ENCODE measurements around the gene KCNMA1. TPM values are rescaled to one million over a fixed set of nuclear protein-coding genes. Genes with fewer than 3 reads are reported as not detected.

KCNMA1 gene
- total RNA-seq, 2 donors from 2014 or later = 29.1 to 37.9 TPM

GRCh38 chr10:77431980-77432797, 205.4 kb downstream of the KCNMA1 start:
- no peaks in the 10 kb centered on the region for H3K36me3 ChIP-seq
- no peak overlapping the region for H3K27ac ChIP-seq
- H3K27me3 ChIP-seq (replicated peaks; ENCODE audit: insufficient read depth) = no peaks in the 10 kb centered on the region
- TF ChIP-seq POLR2A (IDR thresholded peaks at IDR 0.05) (no peak), POLR2AphosphoS5 (IDR thresholded peaks at IDR 0.05) (no peak)
- H3K4me1 ChIP-seq (replicated peaks) = no peaks in the 10 kb centered on the region
- intact Hi-C loops (cut with DNase I) = no loop called here
- no peak overlapping the region for H3K4me3 ChIP-seq
- DNase-seq (ENCODE audit: low spot score) = no peak
- 90% methylated on average over 4 of the region's 4 CpGs for WGBS
- H3K9me3 ChIP-seq = no peaks in the 10 kb centered on the region

- TF ChIP-seq CTCF (IDR thresholded peaks at IDR 0.05) = no peak
- TF ChIP-seq POLR2AphosphoS5 (IDR thresholded peaks at IDR 0.05) = peak; percentile 82
- Histone ChIP-seq H3K4me1 (replicated peaks) (no peaks in the 10 kb centered on the region), H3K27ac (no peak overlapping the region), H3K36me3 (no peaks in the 10 kb centered on the region), H3K27me3 (replicated peaks; ENCODE audit: insufficient read depth) (no peaks in the 10 kb centered on the region), H3K9me3 (no peaks in the 10 kb centered on the region), H3K4me3 (no peak overlapping the region)
- intact Hi-C loops (cut with DNase I) = no loop called here
- DNase-seq (ENCODE audit: low spot score) = peak; percentile 46
Observed at GRCh38 chr10:77431209-77431611, 206.4 kb downstream of the KCNMA1 start.

GRCh38 chr10:77430530-77430929, 207.1 kb downstream of the KCNMA1 start:
- H3K9me3 ChIP-seq = no peaks in the 10 kb centered on the region
- H3K27me3 ChIP-seq (replicated peaks; ENCODE audit: insufficient read depth) = no peaks in the 10 kb centered on the region
- TF ChIP-seq POLR2A (IDR thresholded peaks at IDR 0.05) = no peak
- TF ChIP-seq CTCF (IDR thresholded peaks at IDR 0.05) = no peak
- TF ChIP-seq POLR2AphosphoS5 (IDR thresholded peaks at IDR 0.05) = no peak
- no peak for DNase-seq (ENCODE audit: low spot score)
- intact Hi-C loops (cut with DNase I) = no loop called here
- no peak overlapping the region for H3K27ac ChIP-seq
- 90% methylated on average over 5 of the region's 5 CpGs for WGBS
- no peaks in the 10 kb centered on the region for H3K36me3 ChIP-seq
- H3K4me1 ChIP-seq (replicated peaks) = no peaks in the 10 kb centered on the region
- H3K4me3 ChIP-seq = no peak overlapping the region

GRCh38 chr10:77428691-77429395, 208.8 kb downstream of the KCNMA1 start:
- Histone ChIP-seq H3K27me3 (replicated peaks; ENCODE audit: insufficient read depth) (no peaks in the 10 kb centered on the region), H3K36me3 (no peaks in the 10 kb centered on the region), H3K9me3 (no peaks in the 10 kb centered on the region), H3K4me3 (no peak overlapping the region), H3K27ac (no peak overlapping the region), H3K4me1 (replicated peaks) (no peaks in the 10 kb centered on the region)
- no peak for DNase-seq (ENCODE audit: low spot score)
- WGBS = 56% methylated on average over 3 of the region's 3 CpGs
- intact Hi-C loops (cut with DNase I) = no loop called here
- TF ChIP-seq POLR2AphosphoS5 (IDR thresholded peaks at IDR 0.05) = no peak
- peak in 1 of 4 experiments; percentile 15 for TF ChIP-seq CTCF (IDR thresholded peaks at IDR 0.05)
- no peak for TF ChIP-seq POLR2A (IDR thresholded peaks at IDR 0.05)

GRCh38 chr10:77424257-77424656, 213.4 kb downstream of the KCNMA1 start:
- no peak for DNase-seq (ENCODE audit: low spot score)
- H3K27me3 ChIP-seq (replicated peaks; ENCODE audit: insufficient read depth) = no peaks in the 10 kb centered on the region
- H3K27ac ChIP-seq = no peak overlapping the region
- no peaks in the 10 kb centered on the region for H3K36me3 ChIP-seq
- no peaks in the 10 kb centered on the region for H3K4me1 ChIP-seq (replicated peaks)
- no peaks in the 10 kb centered on the region for H3K9me3 ChIP-seq
- intact Hi-C loops (cut with DNase I) = no loop called here
- TF ChIP-seq CTCF (IDR thresholded peaks at IDR 0.05) = no peak
- H3K4me3 ChIP-seq = no peak overlapping the region
